T-helper 2 cell treated with Interferon-gamma antibody and Interleukin-4, amounts not matched to agents 5 μg/mL and 100 μg/mL, for 36 hours (primary cell): ENCODE measurements around the gene WDR27.

Experiments
- DNase-seq: peaks from one replicate; pipeline ENCODE4 v3.0.0; 2021; ENCODE audit warnings: low spot score
- H3K27ac Mint-ChIP-seq: one replicate; pipeline ENCODE4 v1.8.0; 2021; ENCODE audit warnings: mild to moderate bottlenecking, mixed read lengths
- H3K27me3 Mint-ChIP-seq: one replicate; pipeline ENCODE4 v1.8.0; 2021; ENCODE audit warnings: low read depth, mixed read lengths
- H3K36me3 Mint-ChIP-seq: one replicate; pipeline ENCODE4 v1.8.0; 2021; ENCODE audit warnings: low read depth, mixed read lengths
- H3K4me1 Mint-ChIP-seq: one replicate; pipeline ENCODE4 v1.8.0; 2021; ENCODE audit warnings: low read depth, mixed read lengths
- H3K4me3 Mint-ChIP-seq: one replicate; pipeline ENCODE4 v1.8.0; 2022; ENCODE audit warnings: mild to moderate bottlenecking, moderate library complexity, mixed read lengths
- H3K9me3 Mint-ChIP-seq: one replicate; pipeline ENCODE4 v1.8.0; 2021; ENCODE audit warnings: mixed read lengths

WDR27 gene

GRCh38 chr6:169632841-169633240, 69.0 kb downstream of the WDR27 start:
- H3K4me1 Mint-ChIP-seq: no peaks in the 10 kb centered on the region
- H3K27ac Mint-ChIP-seq: no peak overlapping the region
- H3K9me3 Mint-ChIP-seq: no peaks in the 10 kb centered on the region
- no peak overlapping the region for H3K4me3 Mint-ChIP-seq
- H3K36me3 Mint-ChIP-seq: no peaks in the 10 kb centered on the region
- no peaks in the 10 kb centered on the region for H3K27me3 Mint-ChIP-seq
- no peak for DNase-seq

GRCh38 chr6:169629256-169629655, 72.6 kb downstream of the WDR27 start:
- H3K4me3 Mint-ChIP-seq: no peak overlapping the region

GRCh38 chr6:169627736-169628607, 73.9 kb downstream of the WDR27 start:
- no peaks in the 10 kb centered on the region for H3K27me3 Mint-ChIP-seq
- no peak overlapping the region for H3K27ac Mint-ChIP-seq
- no peaks in the 10 kb centered on the region for H3K9me3 Mint-ChIP-seq
- H3K36me3 Mint-ChIP-seq: no peaks in the 10 kb centered on the region
- no peak overlapping the region for H3K4me3 Mint-ChIP-seq
- no peaks in the 10 kb centered on the region for H3K4me1 Mint-ChIP-seq
- DNase-seq: no peak

More at GRCh38 chr6:169629256-169629655, 72.6 kb downstream of the WDR27 start:
- Mint-ChIP-seq H3K36me3 (no peaks in the 10 kb centered on the region), H3K27ac (no peak overlapping the region), H3K4me1 (no peaks in the 10 kb centered on the region), H3K9me3 (no peaks in the 10 kb centered on the region), H3K27me3 (no peaks in the 10 kb centered on the region)
- DNase-seq: no peak

GRCh38 chr6:169626649-169627048, 75.2 kb downstream of the WDR27 start:
- Mint-ChIP-seq H3K4me1 (no peaks in the 10 kb centered on the region), H3K36me3 (no peaks in the 10 kb centered on the region), H3K27ac (no peak overlapping the region), H3K4me3 (no peak overlapping the region), H3K9me3 (no peaks in the 10 kb centered on the region), H3K27me3 (no peaks in the 10 kb centered on the region)
- no peak for DNase-seq

GRCh38 chr6:169626169-169626568, 75.7 kb downstream of the WDR27 start:
- Mint-ChIP-seq H3K27ac (no peak overlapping the region), H3K4me3 (no peak overlapping the region), H3K4me1 (no peaks in the 10 kb centered on the region), H3K9me3 (no peaks in the 10 kb centered on the region), H3K36me3 (no peaks in the 10 kb centered on the region), H3K27me3 (no peaks in the 10 kb centered on the region)
- no peak for DNase-seq

- no peak overlapping the region for H3K27ac Mint-ChIP-seq
- DNase-seq: no peak
- no peaks in the 10 kb centered on the region for H3K36me3 Mint-ChIP-seq
- no peaks in the 10 kb centered on the region for H3K4me1 Mint-ChIP-seq
- no peaks in the 10 kb centered on the region for H3K9me3 Mint-ChIP-seq
- H3K4me3 Mint-ChIP-seq: no peak overlapping the region
- no peaks in the 10 kb centered on the region for H3K27me3 Mint-ChIP-seq
Measured at GRCh38 chr6:169625376-169625775, 76.5 kb downstream of the WDR27 start.

GRCh38 chr6:169624785-169625184, 77.0 kb downstream of the WDR27 start:
- H3K4me3 Mint-ChIP-seq: no peak overlapping the region
- H3K27ac Mint-ChIP-seq: no peak overlapping the region
- no peaks in the 10 kb centered on the region for H3K36me3 Mint-ChIP-seq
- no peaks in the 10 kb centered on the region for H3K4me1 Mint-ChIP-seq
- H3K9me3 Mint-ChIP-seq: no peaks in the 10 kb centered on the region
- DNase-seq: no peak
- no peaks in the 10 kb centered on the region for H3K27me3 Mint-ChIP-seq

- no peak overlapping the region for H3K4me3 Mint-ChIP-seq
- H3K9me3 Mint-ChIP-seq: no peaks in the 10 kb centered on the region
- H3K36me3 Mint-ChIP-seq: no peaks in the 10 kb centered on the region
- no peak overlapping the region for H3K27ac Mint-ChIP-seq
- DNase-seq: no peak
- H3K4me1 Mint-ChIP-seq: no peaks in the 10 kb centered on the region
- H3K27me3 Mint-ChIP-seq: no peaks in the 10 kb centered on the region
Measured at GRCh38 chr6:169623975-169624374, 77.9 kb downstream of the WDR27 start.

- no peaks in the 10 kb centered on the region for H3K4me1 Mint-ChIP-seq
- H3K27ac Mint-ChIP-seq: no peak overlapping the region
- no peaks in the 10 kb centered on the region for H3K27me3 Mint-ChIP-seq
- no peak overlapping the region for H3K4me3 Mint-ChIP-seq
- no peak for DNase-seq
- no peaks in the 10 kb centered on the region for H3K36me3 Mint-ChIP-seq
- H3K9me3 Mint-ChIP-seq: no peaks in the 10 kb centered on the region
Measured at GRCh38 chr6:169623343-169623742, 78.5 kb downstream of the WDR27 start.

GRCh38 chr6:169622618-169623017, 79.2 kb downstream of the WDR27 start:
- no peaks in the 10 kb centered on the region for H3K36me3 Mint-ChIP-seq
- no peak overlapping the region for H3K27ac Mint-ChIP-seq
- H3K4me3 Mint-ChIP-seq: no peak overlapping the region
- H3K4me1 Mint-ChIP-seq: no peaks in the 10 kb centered on the region
- DNase-seq: no peak
- H3K27me3 Mint-ChIP-seq: no peaks in the 10 kb centered on the region
- H3K9me3 Mint-ChIP-seq: no peaks in the 10 kb centered on the region

- Mint-ChIP-seq H3K4me1 (no peaks in the 10 kb centered on the region), H3K27ac (no peak overlapping the region), H3K4me3 (no peak overlapping the region), H3K9me3 (no peaks in the 10 kb centered on the region), H3K36me3 (no peaks in the 10 kb centered on the region), H3K27me3 (no peaks in the 10 kb centered on the region)
- DNase-seq: no peak
Measured at GRCh38 chr6:169621311-169621710, 80.5 kb downstream of the WDR27 start.

GRCh38 chr6:169620171-169621130, 81.4 kb downstream of the WDR27 start:
- Mint-ChIP-seq H3K27me3 (no peaks in the 10 kb centered on the region), H3K9me3 (no peaks in the 10 kb centered on the region), H3K36me3 (no peaks in the 10 kb centered on the region), H3K4me3 (no peak overlapping the region), H3K4me1 (no peaks in the 10 kb centered on the region), H3K27ac (no peak overlapping the region)
- DNase-seq: no peak

GRCh38 chr6:169619650-169620049, 82.2 kb downstream of the WDR27 start:
- H3K4me3 Mint-ChIP-seq: no peak overlapping the region

More at GRCh38 chr6:169619650-169620049, 82.2 kb downstream of the WDR27 start:
- Mint-ChIP-seq H3K9me3 (no peaks in the 10 kb centered on the region), H3K4me1 (no peaks in the 10 kb centered on the region), H3K27me3 (no peaks in the 10 kb centered on the region), H3K36me3 (no peaks in the 10 kb centered on the region), H3K27ac (no peak overlapping the region)
- no peak for DNase-seq
